HepG2 (cell line): ENCODE measurements around the gene MTHFSD. TPM values are rescaled to one million over a fixed set of nuclear protein-coding genes. Genes with fewer than 3 reads are reported as not detected.

Source experiments
- ATAC-seq: fragments of 200-7000 bp; cut with Tn5 transposase; 3 replicates; pipeline ENCODE4 v1.9.1; 2020; ENCODE audit warnings: mild to moderate bottlenecking, moderate library complexity
- BruUV-seq: library from RNA; stranded (reverse); fragments of 400-500 nt; replicated peaks from 2 replicates; lab custom pipeline; 2021; lab: Mats Ljungman, UMichigan
- CTCF ChIA-PET: fragments of 300-600 bp; formaldehyde crosslinking; extraction: SDS; loops from one replicate; lab custom pipeline; 2021; ENCODE audit warnings: low total read pairs, inconsistent platforms, low intra/inter-chr PET ratio; lab: Yijun Ruan, JAX
- POLR2A ChIA-PET: fragments of 350-600 bp; sonication (Branson Sonifier 250); formaldehyde crosslinking; loops from one replicate; lab custom pipeline; 2020; ENCODE audit warnings: antibody characterized with exemption, inconsistent platforms; lab: Yijun Ruan, JAX
- DNase-seq: peaks from one replicate; pipeline ENCODE4 v3.0.0-alpha.2; 2015; ENCODE audit warnings: low spot score
- FAIRE-seq: peaks from 3 replicates; lab custom pipeline; 2011; peaks lifted over from hg19 to GRCh38; lab: Jason Lieb, UNC
- H2AFZ ChIP-seq: one replicate; pipeline ENCODE4 v1.6.1; 2011; ENCODE audit warnings: low read length, inconsistent platforms
- H3K27ac ChIP-seq: fragments of 300-600 bp; 3 replicates; pipeline ENCODE4 v1.8.0; 2011; ENCODE audit warnings: mixed run types, mild to moderate bottlenecking, mixed read lengths, low read length, inconsistent platforms; ENCODE audit not compliant: insufficient read depth; ENCODE audit errors: extremely low read length
- H3K27me3 ChIP-seq, 2 experiments: fragments of 200-600 bp in 1 of 2; 2 replicates in 1 of 2; 3 replicates in 1 of 2; pipeline versions ENCODE4 v1.6.0 to v1.8.0; 2011; ENCODE audit warnings: low read length in 2 of 2, mild to moderate bottlenecking in 2 of 2, moderate library complexity in 2 of 2, inconsistent platforms in 1 of 2; ENCODE audit not compliant: insufficient read depth in 2 of 2, control insufficient read depth in 1 of 2
- H3K36me3 ChIP-seq, 2 experiments: fragments of 200-600 bp in 1 of 2; replicated peaks in 1 of 2; 2 replicates in 1 of 2; 3 replicates in 1 of 2; pipeline versions ENCODE4 v1.5.1 to v1.8.0; 2011; ENCODE audit warnings: low read length in 2 of 2, inconsistent platforms in 1 of 2; ENCODE audit not compliant: insufficient read depth in 2 of 2, control insufficient read depth in 1 of 2
- H3K4me1 ChIP-seq: 2 replicates; pipeline ENCODE4 v1.5.1; 2012; ENCODE audit warnings: low read length, inconsistent platforms; ENCODE audit not compliant: insufficient read depth
- H3K4me2 ChIP-seq: 2 replicates; pipeline ENCODE4 v1.6.0; 2011; ENCODE audit warnings: low read depth, low read length, inconsistent platforms
- H3K4me3 ChIP-seq, 3 experiments: fragments of 200-600 bp in 1 of 3; sonication (generic), shearing (Covaris generic) in 1 of 3; replicated peaks in 1 of 3; 2 replicates each; pipeline ENCODE4 v1.5.1; 2011 to 2016; ENCODE audit warnings: low read length in 3 of 3, inconsistent platforms in 2 of 3, low read depth in 2 of 3, mild to moderate bottlenecking in 2 of 3, control low read depth in 1 of 3, mixed read lengths in 1 of 3; ENCODE audit not compliant: insufficient read depth in 1 of 3
- H3K79me2 ChIP-seq: one replicate; pipeline ENCODE4 v1.6.1; 2011; ENCODE audit warnings: low read length, inconsistent platforms; ENCODE audit not compliant: insufficient read depth
- H3K9ac ChIP-seq: 2 replicates; pipeline ENCODE4 v1.6.0; 2011; ENCODE audit warnings: mild to moderate bottlenecking, low read depth, low read length, inconsistent platforms; ENCODE audit not compliant: insufficient read depth
- H3K9me3 ChIP-seq: 2 replicates; pipeline ENCODE4 v1.5.1; 2012; ENCODE audit warnings: mild to moderate bottlenecking, low read length
- H4K20me1 ChIP-seq: 2 replicates; pipeline ENCODE4 v1.6.0; 2011; ENCODE audit warnings: inconsistent platforms, mild to moderate bottlenecking, low read length, moderate library complexity; ENCODE audit not compliant: insufficient read depth
- EZH2 ChIP-seq: conservative IDR thresholded peaks from 2 replicates; pipeline ENCODE4 v1.6.1; 2012; ENCODE audit warnings: mild to moderate bottlenecking, low read depth, low read length, moderate library complexity
- HOXA3 ChIP-seq: sonication (generic); formaldehyde crosslinking; IDR thresholded peaks from 2 replicates; pipeline ENCODE4 v1.5.0; 2020; ENCODE audit warnings: missing genetic modification reagents
- KLF13 ChIP-seq: sonication (generic); formaldehyde crosslinking; IDR thresholded peaks from 2 replicates; pipeline ENCODE4 v1.4.0; 2020; ENCODE audit warnings: mild to moderate bottlenecking, missing genetic modification reagents
- KLF15 ChIP-seq: sonication (generic); formaldehyde crosslinking; IDR thresholded peaks from 2 replicates; pipeline ENCODE4 v1.8.1; 2023; ENCODE audit warnings: borderline replicate concordance, mild to moderate bottlenecking, inconsistent platforms, missing genetic modification reagents, mixed read lengths
- NFKB2 ChIP-seq: sonication (generic); formaldehyde crosslinking; IDR thresholded peaks from 2 replicates; pipeline ENCODE4 v1.4.0; 2020; ENCODE audit warnings: missing genetic modification reagents, borderline replicate concordance
- ZNF20 ChIP-seq: sonication (generic); formaldehyde crosslinking; IDR thresholded peaks from 2 replicates; pipeline ENCODE4 v1.4.0; 2020; ENCODE audit warnings: mild to moderate bottlenecking, moderate library complexity, missing genetic modification reagents
- ZSCAN20 ChIP-seq: sonication (generic); formaldehyde crosslinking; IDR thresholded peaks from 2 replicates; pipeline ENCODE4 v1.4.0; 2020; ENCODE audit warnings: missing genetic modification reagents, mild to moderate bottlenecking, borderline replicate concordance
- WGBS: methylation state at CpG from one replicate; pipeline ENCODE4 v1.1.6; 2017; ENCODE audit warnings: low lambda C conversion rate; 5-methylcytosine and 5-hydroxymethylcytosine counted together
- in situ Hi-C: cut with HindIII; loops from 2 replicates; pipeline ENCODE4 v1.10.0; 2017; ENCODE audit warnings: low pct_unique_long_range_greater_than_20kb; ENCODE audit not compliant: extremely low pct_ligation_motif_present
- intact Hi-C: fragments of 100-400 bp; cut with micrococcal nuclease; formaldehyde crosslinking; loops from one replicate; pipeline ENCODE4 v1.10.0; 2022; ENCODE audit not compliant: unreplicated experiment
- polyA plus RNA-seq, 8 experiments: library from polyadenylated mRNA; depleted of rRNA in 3 of 8; stranded (reverse) in 7 of 8; unstranded in 1 of 8; fragments of >200 nt; fragmentation: Illumina TruSeq in 4 of 8; extraction: Trizol in 4 of 8; gene quantifications; 2 replicates each; pipeline versions ENCODE4 v1.2.1 to v1.2.3, GENCODE V29; 2011 to 2016; ENCODE audit warnings: low read depth in 4 of 8, missing spikeins in 1 of 8, mixed read lengths in 1 of 8; ENCODE audit not compliant: insufficient read depth in 1 of 8
- total RNA-seq, 5 experiments: library from RNA; depleted of rRNA; stranded (reverse); fragments of >200 nt; fragmentation: Illumina TruSeq; extraction: Trizol; gene quantifications; 2 replicates each; pipeline ENCODE4 v1.2.3, GENCODE V29; 2016; ENCODE audit warnings: low read depth in 1 of 5

Gene MTHFSD
- total and polyA plus RNA-seq, 2 of the 13 experiments (the other 11 are each of a cell fraction or from before 2014, with no cell fraction given): 14.2 to 16.3 TPM

GRCh38 chr16:86572041-86572521, 17.0 kb upstream of the MTHFSD start:
- in situ Hi-C loops: no loop called here
- peaks cover 9% of the 10 kb centered on the region for H3K4me1 ChIP-seq
- intact Hi-C loops: no loop called here
- DNase-seq: no peak
- peaks cover 3% of the 10 kb centered on the region; the same call in 1 of the 2 replicates for H4K20me1 ChIP-seq
- TF ChIP-seq KLF13 (CRISPR knock-in tag): no peak
- no peak for TF ChIP-seq KLF15 (CRISPR knock-in tag)
- no peak for TF ChIP-seq ZSCAN20 (CRISPR knock-in tag)
- no peak for TF ChIP-seq NFKB2 (CRISPR knock-in tag)
- no peak for TF ChIP-seq ZNF20 (CRISPR knock-in tag)
- H3K9me3 ChIP-seq: no peaks in the 10 kb centered on the region
- ChIA-PET CTCF (no interaction called here), POLR2A (no interaction called here)
- ATAC-seq: no peak
- no peak overlapping the region for H3K4me2 ChIP-seq
- no peak overlapping the region for H3K4me3 ChIP-seq
- no peak overlapping the region for H3K27ac ChIP-seq
- H3K36me3 ChIP-seq: no peaks in the 10 kb centered on the region
- no peak for FAIRE-seq
- no peak overlapping the region for H2AFZ ChIP-seq
- WGBS: 1% methylated on average over 9 of the region's 12 CpGs
- no peak overlapping the region for H3K9ac ChIP-seq
- no TSS peak for BruUV-seq
- no peaks in the 10 kb centered on the region for H3K79me2 ChIP-seq
- peaks cover 11 to 88% of the 10 kb centered on the region in 2 experiments for H3K27me3 ChIP-seq

- FAIRE-seq (no peak), ATAC-seq (no peak), DNase-seq (no peak)
- Histone ChIP-seq H3K36me3 (no peaks in the 10 kb centered on the region), H4K20me1 (peaks cover 3% of the 10 kb centered on the region; the same call in 1 of the 2 replicates), H3K27me3 (peaks cover 13 to 82% of the 10 kb centered on the region in 2 experiments), H3K4me2 (no peak overlapping the region), H3K9ac (no peak overlapping the region), H3K27ac (no peak overlapping the region), H3K79me2 (no peaks in the 10 kb centered on the region), H3K4me1 (peaks cover 9% of the 10 kb centered on the region), H3K4me3 (no peak overlapping the region), H2AFZ (no peak overlapping the region), H3K9me3 (no peaks in the 10 kb centered on the region)
- in situ Hi-C loops: no loop called here
- POLR2A ChIA-PET: no interaction called here
- CTCF ChIA-PET: no interaction called here
- TF ChIP-seq HOXA3 (CRISPR knock-in tag) (no peak), EZH2 (peak; percentile 77; the same call in 1 of the 2 replicates)
- WGBS: 2% methylated on average over 8 of the region's 10 CpGs
- intact Hi-C loops: no loop called here
- BruUV-seq: no TSS peak
These were observed 16.5 kb upstream of the MTHFSD start for GRCh38 chr16:86571530-86571915.
